ENCODE results near the gene MAL.

MAL gene

DNA sequence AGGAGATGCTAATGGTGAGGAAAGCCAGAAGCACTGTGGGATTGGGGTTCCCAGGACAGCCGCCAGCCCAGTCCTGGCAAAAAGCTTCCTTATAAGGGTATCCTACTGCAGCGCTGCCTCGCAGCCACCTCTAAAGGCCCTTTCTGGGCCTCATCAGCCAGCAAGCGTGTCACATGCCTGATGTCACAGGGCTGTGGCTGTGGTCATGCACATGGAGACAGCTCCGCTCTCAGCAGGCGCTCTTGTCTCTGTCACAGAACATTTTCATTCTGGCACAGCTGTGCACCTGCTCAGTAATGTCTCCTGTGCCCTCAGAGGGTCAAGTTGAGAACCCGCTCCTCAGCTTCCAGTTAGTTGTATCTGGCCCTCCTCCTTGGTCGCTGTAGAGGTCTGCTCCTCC lies 17.7 kb upstream of the MAL start:
- peak overlapping the region in 1 of 2 donors; percentile 55 for H3K9ac ChIP-seq (ENCODE audit: low read length in 2 of 2)
- no peaks in the 10 kb centered on the region for H3K36me3 ChIP-seq (ENCODE audit: control insufficient read depth in 2 of 2, insufficient read depth in 2 of 2, low read length in 2 of 2)
- peaks cover 19% of the 10 kb centered on the region for H3K4me1 ChIP-seq (ENCODE audit: control insufficient read depth, insufficient read depth, low read length)
- no peaks in the 10 kb centered on the region for H3K9me3 ChIP-seq (ENCODE audit: control insufficient read depth in 2 of 2, low read length in 2 of 2)
- H3K27ac ChIP-seq (ENCODE audit: low read length) = peak overlapping the region; percentile 97
- peak overlapping the region in 1 of 2 donors; percentile 15 for H3K4me3 ChIP-seq (ENCODE audit: low read length in 2 of 2)
- H3K27me3 ChIP-seq (ENCODE audit: control insufficient read depth in 1 of 2, insufficient read depth in 2 of 2, low read length in 2 of 2) = no peaks in the 10 kb centered on the region

GRCh38 chr2:95008306-95008705 lies 17.2 kb upstream of the MAL start:
- Histone ChIP-seq H3K4me3 (ENCODE audit: low read length in 2 of 2) (no peak overlapping the region), H3K4me1 (ENCODE audit: control insufficient read depth, insufficient read depth, low read length) (peaks cover 19% of the 10 kb centered on the region), H3K9me3 (ENCODE audit: control insufficient read depth in 2 of 2, low read length in 2 of 2) (no peaks in the 10 kb centered on the region), H3K27me3 (ENCODE audit: control insufficient read depth in 1 of 2, insufficient read depth in 2 of 2, low read length in 2 of 2) (no peaks in the 10 kb centered on the region), H3K27ac (ENCODE audit: low read length) (peak overlapping the region; percentile 97), H3K9ac (ENCODE audit: low read length in 2 of 2) (peak overlapping the region in 1 of 2 donors; percentile 55), H3K36me3 (ENCODE audit: control insufficient read depth in 2 of 2, insufficient read depth in 2 of 2, low read length in 2 of 2) (no peaks in the 10 kb centered on the region)

DNA sequence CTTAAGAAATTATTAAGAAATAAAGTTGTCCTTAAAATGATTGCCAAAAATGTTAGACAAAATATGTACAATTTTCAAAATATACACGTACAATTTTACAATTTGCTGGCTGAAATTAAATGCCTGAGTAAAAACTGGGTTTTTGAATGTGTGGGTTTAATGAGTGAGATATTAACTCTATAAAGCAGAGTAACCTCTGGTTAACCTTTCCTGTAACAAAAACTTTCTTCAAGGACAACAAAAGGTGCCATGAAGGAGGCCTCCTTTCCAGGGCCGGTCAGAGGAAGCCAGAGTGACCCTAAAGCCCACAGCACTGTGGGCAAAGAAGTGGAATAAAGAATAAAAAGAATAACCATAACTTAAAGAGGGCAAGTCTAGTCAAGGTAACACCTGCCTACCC lies 16.5 kb upstream of the MAL start:
- H3K9ac ChIP-seq (ENCODE audit: low read length in 2 of 2) = no peak overlapping the region
- no peak overlapping the region for H3K4me3 ChIP-seq (ENCODE audit: low read length in 2 of 2)
- no peaks in the 10 kb centered on the region for H3K36me3 ChIP-seq (ENCODE audit: control insufficient read depth in 2 of 2, insufficient read depth in 2 of 2, low read length in 2 of 2)
- peaks cover 19% of the 10 kb centered on the region for H3K4me1 ChIP-seq (ENCODE audit: control insufficient read depth, insufficient read depth, low read length)
- H3K27me3 ChIP-seq (ENCODE audit: control insufficient read depth in 1 of 2, insufficient read depth in 2 of 2, low read length in 2 of 2) = no peaks in the 10 kb centered on the region
- no peak overlapping the region for H3K27ac ChIP-seq (ENCODE audit: low read length)
- no peaks in the 10 kb centered on the region for H3K9me3 ChIP-seq (ENCODE audit: control insufficient read depth in 2 of 2, low read length in 2 of 2)

DNA sequence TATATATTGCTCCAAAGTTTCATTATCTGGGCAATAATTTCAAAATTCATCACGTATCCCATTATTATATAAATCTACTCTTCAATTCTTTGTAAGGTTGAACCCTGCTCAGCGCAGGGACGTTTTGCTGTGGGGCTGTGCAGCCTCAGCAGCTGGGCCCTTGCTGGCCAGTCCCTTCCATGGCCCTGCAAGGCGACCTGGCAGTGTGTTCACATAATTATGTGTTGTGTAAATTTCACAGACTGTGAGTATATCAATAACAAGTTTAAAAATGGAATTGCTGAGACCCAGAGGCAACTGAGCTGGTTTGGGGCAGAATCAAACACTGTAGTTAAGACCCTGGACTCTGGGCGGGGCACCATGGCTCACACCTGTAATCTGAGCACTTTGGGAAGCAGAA lies 16.1 kb upstream of the MAL start:
- no peak overlapping the region for H3K9ac ChIP-seq (ENCODE audit: low read length in 2 of 2)
- no peaks in the 10 kb centered on the region for H3K36me3 ChIP-seq (ENCODE audit: control insufficient read depth in 2 of 2, insufficient read depth in 2 of 2, low read length in 2 of 2)
- peaks cover 19% of the 10 kb centered on the region for H3K4me1 ChIP-seq (ENCODE audit: control insufficient read depth, insufficient read depth, low read length)
- H3K27me3 ChIP-seq (ENCODE audit: control insufficient read depth in 1 of 2, insufficient read depth in 2 of 2, low read length in 2 of 2) = no peaks in the 10 kb centered on the region
- no peak overlapping the region for H3K27ac ChIP-seq (ENCODE audit: low read length)
- no peak overlapping the region for H3K4me3 ChIP-seq (ENCODE audit: low read length in 2 of 2)
- H3K9me3 ChIP-seq (ENCODE audit: control insufficient read depth in 2 of 2, low read length in 2 of 2) = no peaks in the 10 kb centered on the region

GRCh38 chr2:95010126-95010525 lies 15.4 kb upstream of the MAL start:
- Histone ChIP-seq H3K36me3 (ENCODE audit: control insufficient read depth in 2 of 2, insufficient read depth in 2 of 2, low read length in 2 of 2) (no peaks in the 10 kb centered on the region), H3K9ac (ENCODE audit: low read length in 2 of 2) (no peak overlapping the region), H3K9me3 (ENCODE audit: control insufficient read depth in 2 of 2, low read length in 2 of 2) (no peaks in the 10 kb centered on the region), H3K27me3 (ENCODE audit: control insufficient read depth in 1 of 2, insufficient read depth in 2 of 2, low read length in 2 of 2) (no peaks in the 10 kb centered on the region), H3K4me3 (ENCODE audit: low read length in 2 of 2) (no peak overlapping the region), H3K4me1 (ENCODE audit: control insufficient read depth, insufficient read depth, low read length) (peaks cover 17% of the 10 kb centered on the region), H3K27ac (ENCODE audit: low read length) (no peak overlapping the region)

GRCh38 chr2:95010718-95011117 lies 14.8 kb upstream of the MAL start:
- H3K27ac ChIP-seq (ENCODE audit: low read length) = no peak overlapping the region
- H3K4me1 ChIP-seq (ENCODE audit: control insufficient read depth, insufficient read depth, low read length) = peaks cover 17% of the 10 kb centered on the region
- no peaks in the 10 kb centered on the region for H3K36me3 ChIP-seq (ENCODE audit: control insufficient read depth in 2 of 2, insufficient read depth in 2 of 2, low read length in 2 of 2)
- no peak overlapping the region for H3K9ac ChIP-seq (ENCODE audit: low read length in 2 of 2)
- no peak overlapping the region for H3K4me3 ChIP-seq (ENCODE audit: low read length in 2 of 2)
- H3K9me3 ChIP-seq (ENCODE audit: control insufficient read depth in 2 of 2, low read length in 2 of 2) = no peaks in the 10 kb centered on the region
- H3K27me3 ChIP-seq (ENCODE audit: control insufficient read depth in 1 of 2, insufficient read depth in 2 of 2, low read length in 2 of 2) = no peaks in the 10 kb centered on the region

DNA sequence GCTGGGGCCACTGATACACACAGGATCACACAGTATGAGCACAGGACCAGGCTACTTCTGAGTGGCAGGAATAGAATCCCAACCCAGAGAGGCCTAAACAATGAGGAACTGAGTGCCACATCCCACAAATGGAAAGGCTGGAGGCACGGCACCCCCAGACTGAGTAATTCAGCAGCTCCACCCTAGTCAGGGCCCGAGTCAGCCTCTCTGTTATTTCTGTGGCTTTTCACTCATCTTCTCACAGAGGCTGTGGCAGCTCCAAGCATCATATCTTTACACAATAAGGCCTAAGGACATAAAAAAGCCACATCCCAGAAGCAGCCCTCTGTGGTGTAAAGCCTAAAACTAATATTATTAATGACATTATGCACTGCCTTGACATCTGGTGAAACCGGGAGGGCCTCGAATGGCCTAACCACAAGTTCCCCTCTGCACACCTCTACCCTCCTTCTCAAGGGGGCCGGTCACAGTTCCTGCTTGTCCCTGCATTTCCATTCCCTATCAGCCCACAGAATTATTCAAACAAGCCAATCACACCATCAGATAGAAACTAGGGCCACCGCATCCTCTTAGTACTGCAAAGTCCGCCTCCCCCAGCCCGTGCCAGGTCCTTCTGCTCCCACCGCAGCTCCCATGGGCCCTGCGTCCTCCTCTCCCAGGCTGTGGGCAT lies 12.5 kb upstream of the MAL start:
- Histone ChIP-seq H3K4me1 (ENCODE audit: control insufficient read depth, insufficient read depth, low read length) (peaks cover 4% of the 10 kb centered on the region), H3K36me3 (ENCODE audit: control insufficient read depth in 2 of 2, insufficient read depth in 2 of 2, low read length in 2 of 2) (no peaks in the 10 kb centered on the region), H3K9ac (ENCODE audit: low read length in 2 of 2) (no peak overlapping the region), H3K9me3 (ENCODE audit: control insufficient read depth in 2 of 2, low read length in 2 of 2) (no peaks in the 10 kb centered on the region), H3K27ac (ENCODE audit: low read length) (no peak overlapping the region), H3K27me3 (ENCODE audit: control insufficient read depth in 1 of 2, insufficient read depth in 2 of 2, low read length in 2 of 2) (no peaks in the 10 kb centered on the region), H3K4me3 (ENCODE audit: low read length in 2 of 2) (no peak overlapping the region)

DNA sequence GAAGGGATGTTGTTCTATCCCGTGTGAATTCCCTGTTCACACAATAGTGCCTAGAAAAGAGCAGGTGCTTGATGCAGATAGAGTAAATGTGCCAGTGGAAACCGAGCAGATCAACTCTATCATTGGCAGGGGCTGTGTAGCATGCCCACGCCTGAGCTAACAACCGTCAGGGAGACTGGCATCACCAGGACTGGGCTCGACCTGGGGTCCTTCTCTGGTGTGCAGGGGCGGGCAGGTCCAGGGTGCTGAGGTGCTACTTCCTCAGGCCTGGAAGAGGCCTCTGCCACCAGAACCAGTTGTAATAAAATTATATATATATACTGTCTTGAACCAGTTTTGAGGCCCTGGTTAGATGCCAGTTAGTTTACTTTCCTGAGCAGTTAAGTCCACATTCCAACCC lies 11.8 kb upstream of the MAL start:
- H3K9ac ChIP-seq (ENCODE audit: low read length in 2 of 2) = no peak overlapping the region
- H3K9me3 ChIP-seq (ENCODE audit: control insufficient read depth in 2 of 2, low read length in 2 of 2) = no peaks in the 10 kb centered on the region
- no peaks in the 10 kb centered on the region for H3K36me3 ChIP-seq (ENCODE audit: control insufficient read depth in 2 of 2, insufficient read depth in 2 of 2, low read length in 2 of 2)
- no peaks in the 10 kb centered on the region for H3K27me3 ChIP-seq (ENCODE audit: control insufficient read depth in 1 of 2, insufficient read depth in 2 of 2, low read length in 2 of 2)
- H3K4me3 ChIP-seq (ENCODE audit: low read length in 2 of 2) = no peak overlapping the region
- H3K27ac ChIP-seq (ENCODE audit: low read length) = no peak overlapping the region
- H3K4me1 ChIP-seq (ENCODE audit: control insufficient read depth, insufficient read depth, low read length) = no peaks in the 10 kb centered on the region

DNA sequence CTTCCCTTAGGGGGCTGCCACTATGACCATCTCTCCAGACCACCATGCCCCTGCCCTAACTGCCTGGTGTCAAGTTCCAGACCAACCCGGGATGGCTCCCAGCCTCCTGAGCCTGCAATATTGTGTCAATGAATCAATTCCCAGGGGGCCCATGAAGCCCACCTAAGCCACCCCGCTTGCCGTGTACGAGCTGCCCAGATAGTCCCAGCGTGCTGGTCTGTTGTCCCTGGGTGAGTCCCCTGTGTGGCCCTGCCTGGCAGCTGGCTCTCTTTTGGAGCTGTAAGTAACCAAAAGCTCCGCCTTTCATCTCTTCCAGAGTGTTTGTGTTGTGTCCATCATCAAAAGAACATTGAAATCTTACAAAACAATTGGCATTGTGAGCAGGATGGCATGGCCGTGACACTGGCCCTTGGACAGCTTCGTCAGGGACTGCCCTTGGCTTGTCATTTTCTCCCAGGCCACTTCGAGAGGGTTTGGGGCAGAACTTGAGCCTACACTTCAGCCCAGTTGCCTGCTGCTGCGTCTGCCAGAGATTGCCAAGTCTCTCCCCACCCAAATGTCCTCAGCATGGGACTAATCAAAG lies 11.3 kb upstream of the MAL start:
- no peaks in the 10 kb centered on the region for H3K9me3 ChIP-seq (ENCODE audit: control insufficient read depth in 2 of 2, low read length in 2 of 2)
- H3K27me3 ChIP-seq (ENCODE audit: control insufficient read depth in 1 of 2, insufficient read depth in 2 of 2, low read length in 2 of 2) = no peaks in the 10 kb centered on the region
- H3K4me1 ChIP-seq (ENCODE audit: control insufficient read depth, insufficient read depth, low read length) = no peaks in the 10 kb centered on the region
- H3K27ac ChIP-seq (ENCODE audit: low read length) = no peak overlapping the region
- no peaks in the 10 kb centered on the region for H3K36me3 ChIP-seq (ENCODE audit: control insufficient read depth in 2 of 2, insufficient read depth in 2 of 2, low read length in 2 of 2)
- H3K4me3 ChIP-seq (ENCODE audit: low read length in 2 of 2) = no peak overlapping the region
- no peak overlapping the region for H3K9ac ChIP-seq (ENCODE audit: low read length in 2 of 2)

DNA sequence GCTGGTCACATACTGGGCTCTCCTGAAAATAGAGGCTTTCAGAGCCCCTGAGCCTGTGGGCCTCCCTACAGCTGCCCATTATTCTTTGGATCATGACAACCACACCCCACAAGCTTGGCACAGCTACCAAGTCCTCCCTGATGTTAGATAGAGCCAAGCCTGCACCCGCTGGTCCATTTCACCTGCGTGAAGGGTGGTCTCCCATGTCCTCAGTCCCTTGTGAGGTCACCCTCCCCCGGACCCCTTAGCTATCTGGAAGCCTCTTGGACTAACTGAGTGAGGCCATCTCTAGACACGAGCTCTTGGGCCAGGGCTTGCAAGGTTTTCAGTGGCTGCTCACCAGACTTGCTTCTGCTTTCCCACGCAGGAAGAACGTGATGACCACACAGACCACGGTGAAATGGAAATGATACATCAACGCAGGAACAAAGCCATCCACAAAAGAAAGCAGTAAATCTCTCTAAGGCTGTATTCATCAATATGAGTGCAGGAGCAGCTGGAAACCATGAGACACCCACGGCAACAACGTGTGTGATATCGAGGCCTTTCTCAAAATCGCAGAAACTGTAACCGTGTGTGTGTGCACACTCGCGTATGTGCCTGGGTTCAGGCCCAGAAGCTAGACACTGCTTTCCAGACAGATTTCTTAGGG lies 10.1 kb upstream of the MAL start:
- Histone ChIP-seq H3K9ac (ENCODE audit: low read length in 2 of 2) (no peak overlapping the region), H3K4me1 (ENCODE audit: control insufficient read depth, insufficient read depth, low read length) (no peaks in the 10 kb centered on the region), H3K4me3 (ENCODE audit: low read length in 2 of 2) (no peak overlapping the region), H3K9me3 (ENCODE audit: control insufficient read depth in 2 of 2, low read length in 2 of 2) (no peaks in the 10 kb centered on the region), H3K27ac (ENCODE audit: low read length) (no peak overlapping the region), H3K27me3 (ENCODE audit: control insufficient read depth in 1 of 2, insufficient read depth in 2 of 2, low read length in 2 of 2) (no peaks in the 10 kb centered on the region), H3K36me3 (ENCODE audit: control insufficient read depth in 2 of 2, insufficient read depth in 2 of 2, low read length in 2 of 2) (no peaks in the 10 kb centered on the region)

GRCh38 chr2:95016616-95017015 lies 8.9 kb upstream of the MAL start:
- H3K4me1 ChIP-seq (ENCODE audit: control insufficient read depth, insufficient read depth, low read length) = no peaks in the 10 kb centered on the region
- no peaks in the 10 kb centered on the region for H3K9me3 ChIP-seq (ENCODE audit: control insufficient read depth in 2 of 2, low read length in 2 of 2)
- H3K27me3 ChIP-seq (ENCODE audit: control insufficient read depth in 1 of 2, insufficient read depth in 2 of 2, low read length in 2 of 2) = peaks cover 0 to under 1% of the 10 kb centered on the region in 2 donors
- H3K4me3 ChIP-seq (ENCODE audit: low read length in 2 of 2) = no peak overlapping the region
- no peaks in the 10 kb centered on the region for H3K36me3 ChIP-seq (ENCODE audit: control insufficient read depth in 2 of 2, insufficient read depth in 2 of 2, low read length in 2 of 2)
- no peak overlapping the region for H3K9ac ChIP-seq (ENCODE audit: low read length in 2 of 2)
- H3K27ac ChIP-seq (ENCODE audit: low read length) = no peak overlapping the region
